Measurements from ENCODE around the gene KIAA0408.
"Not testable (repeated sequence)": the region's sequence is repeated elsewhere in the genome, so short reads cannot be mapped to it uniquely, and the experiment has no call there.

KIAA0408 gene

GRCh38 chr6:127412016-127412415 is 47.2 kb downstream of the KIAA0408 start:
- DNase-seq (ENCODE audit: low read depth, low spot score), result not testable (repeated sequence)

Data from iPS DF 19.7 (cell line).